Testis (tissue), 3 donors: ENCODE measurements around the gene ATXN1L. TPM values are rescaled to one million over a fixed set of nuclear protein-coding genes. Genes with fewer than 3 reads are reported as not detected.

ENCODE experiments used
- DNase-seq: peaks from one replicate; pipeline ENCODE4 v3.0.0-alpha.2; 2019
- H3K27ac ChIP-seq, 2 donors: fragments of 200-600 bp; sonication (generic); one replicate each; pipeline ENCODE4 v1.5.1; 2019
- H3K27me3 ChIP-seq: fragments of 200-600 bp; sonication (generic); one replicate; pipeline ENCODE4 v1.5.1; 2019
- H3K36me3 ChIP-seq: fragments of 200-600 bp; sonication (generic); one replicate; pipeline ENCODE4 v1.5.1; 2017; ENCODE audit warnings: low read depth; ENCODE audit errors: missing control alignments
- H3K4me1 ChIP-seq: fragments of 200-600 bp; sonication (generic); one replicate; pipeline ENCODE4 v1.5.1; 2019
- H3K4me3 ChIP-seq, 2 donors: fragments of 200-600 bp; sonication (generic); one replicate each; pipeline ENCODE4 v1.5.1; 2017 to 2019
- H3K9me3 ChIP-seq: fragments of 200-600 bp; sonication (generic); one replicate; pipeline ENCODE4 v1.5.1; 2017
- POLR2A ChIP-seq: fragments of 450-650 bp; IDR thresholded peaks from one replicate; pipeline ENCODE4 v1.6.1; 2017; ENCODE audit warnings: antibody characterized with exemption, mild to moderate bottlenecking, moderate library complexity
- WGBS, 2 donors: methylation state at CpG; one replicate each; pipeline ENCODE4 v1.1.5; 2018; 5-methylcytosine and 5-hydroxymethylcytosine counted together
- intact Hi-C: fragments of 100-400 bp; cut with DNase I; formaldehyde crosslinking; loops from one replicate; pipeline ENCODE4 v1.15.1; 2023; ENCODE audit warnings: low total_unique reads
- polyA plus RNA-seq: library from polyadenylated mRNA; stranded (reverse); fragments of 350-450 nt; fragmentation: Illumina TruSeq; extraction: RNeasy Lipid Tissue Mini Kit (QIAGEN cat#74804); gene quantifications from one replicate; pipeline ENCODE4 v1.2.3, GENCODE V29; 2014; ENCODE audit warnings: low read depth, low replicate concordance; ENCODE audit not compliant: insufficient read depth
- total RNA-seq, 2 donors: library from RNA; depleted of rRNA; stranded (reverse); fragments of >200 nt; gene quantifications; one replicate each; pipeline ENCODE4 v1.2.3, GENCODE V29; 2016
- TF ChIP-seq, protein P1 (sequence below), 3 experiments: fragments of 450-650 bp in 2 of 3; fragments of 200-600 bp in 1 of 3; sonication (generic) in 1 of 3; IDR thresholded peaks; one replicate each; pipeline ENCODE4 v1.5.1; 2016 to 2019; ENCODE audit warnings: antibody characterized with exemption in 3 of 3, mild to moderate bottlenecking in 2 of 3, moderate library complexity in 1 of 3

The ATXN1L gene
- total and polyA plus RNA-seq, 3 donors from 2014 or later, result 36.1 to 39.3 (median 36.8) TPM

DNA sequence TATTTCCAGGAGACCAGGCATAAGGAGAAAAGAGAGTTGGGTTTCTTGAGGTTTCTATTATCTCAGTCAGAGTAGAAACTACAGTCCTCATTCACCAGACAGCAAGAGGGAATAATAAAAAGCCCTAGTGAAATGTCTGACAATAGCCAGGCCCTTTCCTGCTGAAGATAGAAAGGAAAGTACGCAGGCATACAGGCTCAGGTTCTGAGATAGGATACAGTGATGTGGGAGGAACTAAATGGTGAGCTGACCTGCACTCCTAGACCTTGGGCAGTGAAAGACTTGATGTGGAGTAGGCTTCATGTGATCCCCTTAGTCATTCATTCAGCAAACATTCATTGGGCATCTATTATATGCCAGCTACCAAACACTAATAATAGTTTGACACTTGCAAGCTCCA, 23.3 kb downstream of the ATXN1L start:
- Histone ChIP-seq H3K27ac (no peak overlapping the region), H3K36me3 (no peaks in the 10 kb centered on the region), H3K4me3 (no peak overlapping the region), H3K4me1 (no peaks in the 10 kb centered on the region), H3K27me3 (no peaks in the 10 kb centered on the region), H3K9me3 (no peaks in the 10 kb centered on the region)
- WGBS, 2 donors, result 92% methylated on average over 1 of the region's 1 CpG
- TF ChIP-seq, protein P1, sequence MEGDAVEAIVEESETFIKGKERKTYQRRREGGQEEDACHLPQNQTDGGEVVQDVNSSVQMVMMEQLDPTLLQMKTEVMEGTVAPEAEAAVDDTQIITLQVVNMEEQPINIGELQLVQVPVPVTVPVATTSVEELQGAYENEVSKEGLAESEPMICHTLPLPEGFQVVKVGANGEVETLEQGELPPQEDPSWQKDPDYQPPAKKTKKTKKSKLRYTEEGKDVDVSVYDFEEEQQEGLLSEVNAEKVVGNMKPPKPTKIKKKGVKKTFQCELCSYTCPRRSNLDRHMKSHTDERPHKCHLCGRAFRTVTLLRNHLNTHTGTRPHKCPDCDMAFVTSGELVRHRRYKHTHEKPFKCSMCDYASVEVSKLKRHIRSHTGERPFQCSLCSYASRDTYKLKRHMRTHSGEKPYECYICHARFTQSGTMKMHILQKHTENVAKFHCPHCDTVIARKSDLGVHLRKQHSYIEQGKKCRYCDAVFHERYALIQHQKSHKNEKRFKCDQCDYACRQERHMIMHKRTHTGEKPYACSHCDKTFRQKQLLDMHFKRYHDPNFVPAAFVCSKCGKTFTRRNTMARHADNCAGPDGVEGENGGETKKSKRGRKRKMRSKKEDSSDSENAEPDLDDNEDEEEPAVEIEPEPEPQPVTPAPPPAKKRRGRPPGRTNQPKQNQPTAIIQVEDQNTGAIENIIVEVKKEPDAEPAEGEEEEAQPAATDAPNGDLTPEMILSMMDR (IDR thresholded peaks at IDR 0.05), result no peak
- no peak for TF ChIP-seq POLR2A
- intact Hi-C loops, result no loop called here
- no peak for DNase-seq

DNA sequence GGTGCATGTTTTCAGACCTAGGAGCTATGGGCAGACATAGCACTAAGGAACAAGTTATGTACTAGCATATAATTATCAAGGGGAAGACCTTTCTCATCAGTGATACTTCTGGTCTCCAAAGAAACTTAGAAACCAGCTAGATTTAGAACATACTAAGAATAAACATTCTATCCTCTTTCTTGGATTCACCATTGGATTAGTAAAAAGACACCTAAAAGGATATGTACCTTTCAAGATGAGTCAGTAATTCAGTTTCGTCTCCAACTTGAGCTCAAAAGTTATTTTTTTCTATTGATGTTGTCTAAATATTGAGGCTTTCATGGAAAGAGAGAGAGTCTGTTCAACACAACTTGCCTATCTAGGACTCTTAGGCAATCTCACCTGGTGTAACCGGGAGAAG, 25.0 kb downstream of the ATXN1L start:
- no peaks in the 10 kb centered on the region for H3K4me1 ChIP-seq
- no peaks in the 10 kb centered on the region for H3K9me3 ChIP-seq
- WGBS, 2 donors, result 92 to 96% methylated on average over 2 of the region's 2 CpGs
- no peak overlapping the region for H3K4me3 ChIP-seq
- no peak for TF ChIP-seq POLR2A
- TF ChIP-seq, protein P1 (IDR thresholded peaks at IDR 0.05), result no peak
- H3K36me3 ChIP-seq, result no peaks in the 10 kb centered on the region
- H3K27ac ChIP-seq, result no peak overlapping the region
- no peak for DNase-seq
- H3K27me3 ChIP-seq, result no peaks in the 10 kb centered on the region
- intact Hi-C loops, result no loop called here

DNA sequence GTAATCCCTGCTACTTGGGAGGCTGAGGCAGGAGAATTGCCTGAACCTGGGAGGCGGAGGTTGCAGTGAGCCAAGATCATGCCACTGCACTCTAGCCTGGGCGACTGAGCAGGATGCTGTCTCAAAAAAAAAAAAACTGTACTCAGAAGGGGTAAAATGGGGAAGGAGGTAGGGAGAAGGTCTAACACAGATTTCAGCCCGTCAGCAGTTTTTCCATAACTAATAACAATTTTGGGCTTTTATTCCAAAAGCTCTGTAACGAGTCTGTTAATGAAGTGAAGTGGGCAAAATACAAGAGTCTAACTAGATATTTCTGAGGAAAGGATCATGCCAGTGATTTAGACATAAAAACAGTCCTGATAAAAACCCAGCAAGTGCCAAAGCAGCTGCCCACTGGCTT, 27.4 kb downstream of the ATXN1L start:
- Histone ChIP-seq H3K9me3 (no peaks in the 10 kb centered on the region), H3K27ac (no peak overlapping the region), H3K36me3 (no peaks in the 10 kb centered on the region), H3K4me3 (no peak overlapping the region), H3K27me3 (no peaks in the 10 kb centered on the region), H3K4me1 (no peaks in the 10 kb centered on the region)
- intact Hi-C loops, result no loop called here
- DNase-seq, result no peak
- no peak for TF ChIP-seq POLR2A
- TF ChIP-seq, protein P1 (IDR thresholded peaks at IDR 0.05), result no peak
- WGBS, 2 donors, result 83 to 86% methylated on average over 4 of the region's 4 CpGs

DNA sequence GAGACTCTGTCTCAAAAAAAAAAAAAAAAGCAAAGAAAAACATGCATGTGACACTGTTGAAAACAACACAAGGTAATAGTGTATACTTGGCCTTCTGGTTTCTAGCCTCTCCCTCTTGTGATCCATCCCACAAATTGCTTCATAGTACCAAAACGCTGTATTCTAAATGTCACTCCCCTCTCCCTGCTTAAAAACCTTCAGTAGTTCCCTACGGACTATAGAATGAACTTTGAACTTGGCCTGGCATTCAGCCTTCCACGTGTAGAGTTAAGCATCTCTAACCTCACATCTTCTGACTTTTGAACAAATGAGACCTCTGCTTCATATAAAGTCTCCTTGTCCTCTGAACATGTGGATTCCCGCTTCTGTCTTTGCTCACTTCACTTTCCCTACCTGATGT, 33.1 kb downstream of the ATXN1L start:
- Histone ChIP-seq H3K27ac (no peak overlapping the region), H3K4me1 (peaks cover 11% of the 10 kb centered on the region), H3K9me3 (no peaks in the 10 kb centered on the region), H3K4me3 (no peak overlapping the region), H3K36me3 (no peaks in the 10 kb centered on the region), H3K27me3 (no peaks in the 10 kb centered on the region)
- intact Hi-C loops, result no loop called here
- TF ChIP-seq, protein P1 (IDR thresholded peaks at IDR 0.05), result no peak
- TF ChIP-seq POLR2A, result no peak
- WGBS, 2 donors, result 63 to 76% methylated on average over 4 of the region's 4 CpGs
- DNase-seq, result no peak

DNA sequence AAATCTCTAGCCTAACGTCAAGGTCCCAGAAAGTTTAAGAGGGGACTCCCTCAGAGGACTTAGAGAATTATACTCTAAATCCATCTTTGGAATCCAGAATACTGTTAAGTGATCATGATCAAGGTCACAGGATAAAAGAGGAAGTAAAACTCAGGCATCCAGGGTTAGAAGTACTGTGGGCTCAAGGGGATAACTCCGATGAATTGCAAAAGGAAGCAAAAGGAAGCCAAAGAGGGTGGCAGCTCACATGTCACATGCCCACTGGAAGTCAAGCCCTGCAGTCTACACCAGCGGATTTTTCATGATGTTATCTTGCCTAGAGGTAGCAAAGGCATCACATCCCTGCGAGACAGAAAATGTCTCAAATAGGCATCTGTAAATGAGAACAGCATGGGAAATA, 34.4 kb downstream of the ATXN1L start:
- H3K36me3 ChIP-seq, result no peaks in the 10 kb centered on the region
- TF ChIP-seq POLR2A, result no peak
- TF ChIP-seq, protein P1 (IDR thresholded peaks at IDR 0.05), result no peak
- intact Hi-C loops, result no loop called here
- no peak for DNase-seq
- no peaks in the 10 kb centered on the region for H3K9me3 ChIP-seq
- peaks cover 11% of the 10 kb centered on the region for H3K4me1 ChIP-seq
- H3K4me3 ChIP-seq, result no peak overlapping the region
- WGBS, 2 donors, result 80% methylated on average over 4 of the region's 4 CpGs
- no peak overlapping the region for H3K27ac ChIP-seq
- no peaks in the 10 kb centered on the region for H3K27me3 ChIP-seq
